A673 (cell line): Measurements from ENCODE around the gene CELF5.

Experiments
- EZH2 ChIP-seq: fragments of 200-600 bp; sonication (generic); IDR thresholded peaks from 2 replicates; pipeline ENCODE4 v1.6.1; 2017; ENCODE audit warnings: borderline replicate concordance, low read depth, mild to moderate bottlenecking, mixed read lengths, antibody characterized with exemption, low read length; ENCODE audit not compliant: poor library complexity, severe bottlenecking
- TF ChIP-seq, protein P1 (sequence below): fragments of 300-800, 200-600 bp; sonication (generic); conservative IDR thresholded peaks from 2 replicates; pipeline ENCODE4 v1.5.1; 2017; ENCODE audit warnings: low read depth, mild to moderate bottlenecking, antibody characterized with exemption, low read length, moderate library complexity, mixed read lengths

DNA sequence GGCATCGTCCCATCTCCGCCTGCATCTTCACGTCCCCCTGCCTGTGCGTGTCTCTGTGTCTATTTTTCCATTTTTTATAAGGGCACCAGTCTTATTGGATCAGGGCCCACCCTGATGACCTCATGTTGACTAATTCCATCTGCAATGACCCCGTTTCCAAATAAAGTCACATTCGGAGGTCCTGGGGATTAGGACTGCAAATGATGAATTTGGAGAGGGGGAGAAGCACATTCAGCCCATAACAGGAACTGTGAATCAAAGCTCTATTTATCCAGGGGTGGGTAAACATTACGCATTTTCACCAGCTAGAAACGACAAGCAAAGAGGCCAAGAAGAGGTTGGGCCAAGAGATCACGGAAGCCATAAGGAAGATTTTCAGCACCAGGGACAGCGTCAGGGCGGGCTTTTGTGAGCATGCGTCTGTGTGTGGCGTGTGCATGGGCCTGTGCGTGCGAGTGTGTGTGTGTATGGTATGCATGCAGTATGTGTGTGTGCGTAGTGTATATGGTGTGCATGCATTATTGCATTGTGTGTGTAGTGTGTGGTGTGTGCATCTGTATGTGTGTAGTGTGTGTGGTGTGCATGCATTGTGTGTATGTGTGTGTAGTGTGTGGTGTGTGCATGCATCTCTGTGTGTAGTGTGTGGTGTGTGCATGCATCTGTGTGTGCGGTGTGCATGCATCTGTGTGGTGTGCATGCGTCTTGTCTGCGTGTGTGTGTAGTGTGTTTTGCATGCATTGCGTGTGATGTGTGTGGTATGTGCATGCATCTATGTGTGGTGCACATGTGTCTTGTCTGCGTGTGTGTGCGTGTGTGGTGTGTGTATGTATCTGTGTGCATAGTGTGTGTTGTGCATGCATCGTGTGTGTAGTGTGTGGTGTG lies 19.6 kb downstream of the CELF5 start:
- TF ChIP-seq, protein P1, sequence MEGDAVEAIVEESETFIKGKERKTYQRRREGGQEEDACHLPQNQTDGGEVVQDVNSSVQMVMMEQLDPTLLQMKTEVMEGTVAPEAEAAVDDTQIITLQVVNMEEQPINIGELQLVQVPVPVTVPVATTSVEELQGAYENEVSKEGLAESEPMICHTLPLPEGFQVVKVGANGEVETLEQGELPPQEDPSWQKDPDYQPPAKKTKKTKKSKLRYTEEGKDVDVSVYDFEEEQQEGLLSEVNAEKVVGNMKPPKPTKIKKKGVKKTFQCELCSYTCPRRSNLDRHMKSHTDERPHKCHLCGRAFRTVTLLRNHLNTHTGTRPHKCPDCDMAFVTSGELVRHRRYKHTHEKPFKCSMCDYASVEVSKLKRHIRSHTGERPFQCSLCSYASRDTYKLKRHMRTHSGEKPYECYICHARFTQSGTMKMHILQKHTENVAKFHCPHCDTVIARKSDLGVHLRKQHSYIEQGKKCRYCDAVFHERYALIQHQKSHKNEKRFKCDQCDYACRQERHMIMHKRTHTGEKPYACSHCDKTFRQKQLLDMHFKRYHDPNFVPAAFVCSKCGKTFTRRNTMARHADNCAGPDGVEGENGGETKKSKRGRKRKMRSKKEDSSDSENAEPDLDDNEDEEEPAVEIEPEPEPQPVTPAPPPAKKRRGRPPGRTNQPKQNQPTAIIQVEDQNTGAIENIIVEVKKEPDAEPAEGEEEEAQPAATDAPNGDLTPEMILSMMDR: no peak
- TF ChIP-seq EZH2: no peak
